ENCODE data around the gene MEGF6. TPM values are rescaled to one million over a fixed set of nuclear protein-coding genes. Genes with fewer than 3 reads are reported as not detected.

The MEGF6 gene
- total RNA-seq, 4 donors from 2014 or later = 4.1 to 27.1 (median 11.4) TPM

DNA sequence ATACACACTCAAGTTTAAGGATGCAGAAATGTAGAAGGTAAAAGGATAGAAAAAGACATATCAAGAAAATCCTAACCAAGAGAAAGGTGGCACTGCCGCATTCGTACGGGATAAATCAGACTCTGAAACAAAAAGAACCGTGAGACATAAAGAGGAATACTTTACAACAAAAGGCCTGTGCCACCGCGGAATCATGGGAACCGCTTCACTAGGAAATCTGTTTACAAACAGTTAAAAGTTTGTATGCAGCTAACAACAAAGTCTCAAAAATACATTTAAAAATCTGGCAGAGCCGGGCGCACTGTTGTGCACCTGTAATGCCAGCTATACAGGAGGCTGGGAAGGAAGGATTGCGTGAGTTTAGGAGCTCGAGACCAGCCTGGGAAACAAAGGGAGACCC, 30.5 kb upstream of the MEGF6 start:
- Histone ChIP-seq H3K4me1 (no peaks in the 10 kb centered on the region), H3K9me3 (no peaks in the 10 kb centered on the region), H3K27me3 (no peaks in the 10 kb centered on the region), H3K4me3 (no peak overlapping the region), H3K27ac (no peak overlapping the region), H3K36me3 (peaks cover 0 to 34% (median 15%) of the 10 kb centered on the region in 4 donors)
- no peak for DNase-seq
- in situ Hi-C loops (cut with MboI; ENCODE audit: low pct_ligation_motif_present in 1 of 4, low pct_unique_long_range_greater_than_20kb in 1 of 4, low sequenced_read_pairs in 3 of 4) = no loop called here
- no peak for TF ChIP-seq POLR2AphosphoS5 (IDR thresholded peaks at IDR 0.05)
- TF ChIP-seq POLR2A (IDR thresholded peaks at IDR 0.05) = no peak
- no peak for TF ChIP-seq EP300 (IDR thresholded peaks at IDR 0.05; ENCODE audit: low read depth)
- TF ChIP-seq, protein P1, sequence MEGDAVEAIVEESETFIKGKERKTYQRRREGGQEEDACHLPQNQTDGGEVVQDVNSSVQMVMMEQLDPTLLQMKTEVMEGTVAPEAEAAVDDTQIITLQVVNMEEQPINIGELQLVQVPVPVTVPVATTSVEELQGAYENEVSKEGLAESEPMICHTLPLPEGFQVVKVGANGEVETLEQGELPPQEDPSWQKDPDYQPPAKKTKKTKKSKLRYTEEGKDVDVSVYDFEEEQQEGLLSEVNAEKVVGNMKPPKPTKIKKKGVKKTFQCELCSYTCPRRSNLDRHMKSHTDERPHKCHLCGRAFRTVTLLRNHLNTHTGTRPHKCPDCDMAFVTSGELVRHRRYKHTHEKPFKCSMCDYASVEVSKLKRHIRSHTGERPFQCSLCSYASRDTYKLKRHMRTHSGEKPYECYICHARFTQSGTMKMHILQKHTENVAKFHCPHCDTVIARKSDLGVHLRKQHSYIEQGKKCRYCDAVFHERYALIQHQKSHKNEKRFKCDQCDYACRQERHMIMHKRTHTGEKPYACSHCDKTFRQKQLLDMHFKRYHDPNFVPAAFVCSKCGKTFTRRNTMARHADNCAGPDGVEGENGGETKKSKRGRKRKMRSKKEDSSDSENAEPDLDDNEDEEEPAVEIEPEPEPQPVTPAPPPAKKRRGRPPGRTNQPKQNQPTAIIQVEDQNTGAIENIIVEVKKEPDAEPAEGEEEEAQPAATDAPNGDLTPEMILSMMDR (IDR thresholded peaks at IDR 0.05) = no peak
- 91 to 96% methylated on average over 11 of the region's 11 CpGs for WGBS, 2 donors (ENCODE audit: low coverage in 1 of 2)
- intact Hi-C loops (cut with DNase I; ENCODE audit: low total_unique reads) = no loop called here

DNA sequence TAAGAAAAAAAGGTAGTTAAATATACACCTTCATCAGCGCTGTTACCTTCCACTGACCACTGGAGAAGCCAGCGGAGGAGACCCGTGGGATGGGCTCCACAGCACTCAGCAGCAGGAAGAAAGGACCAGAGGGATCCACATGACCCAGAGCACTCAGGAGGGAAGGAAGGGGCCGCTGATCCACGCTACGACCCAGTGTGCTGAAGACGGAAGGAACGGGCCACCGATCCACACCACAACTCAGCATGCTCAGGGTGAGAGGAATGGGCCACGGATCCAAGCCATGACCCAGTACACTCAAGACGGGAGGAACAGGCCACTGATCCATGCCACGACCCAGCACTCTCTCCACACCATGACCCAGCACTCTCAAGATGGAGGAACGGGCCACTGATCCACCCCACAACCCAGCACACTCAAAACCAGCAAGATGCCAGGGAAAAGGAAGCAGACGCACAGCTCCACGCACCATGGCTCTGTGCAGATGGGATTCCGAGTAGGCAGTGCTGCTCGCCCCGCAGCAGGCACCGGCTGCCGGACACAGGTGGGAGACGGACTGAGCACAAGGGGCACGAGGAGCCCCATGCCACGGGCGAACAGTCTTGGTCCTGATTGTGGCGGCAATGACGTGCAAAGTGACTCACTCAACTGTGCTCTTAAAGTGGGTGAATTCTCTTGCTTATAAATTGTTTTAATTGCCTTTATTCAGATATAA, 29.9 kb upstream of the MEGF6 start:
- H3K27me3 ChIP-seq = no peaks in the 10 kb centered on the region
- intact Hi-C loops (cut with DNase I; ENCODE audit: low total_unique reads) = no loop called here
- WGBS, 2 donors (ENCODE audit: low coverage in 1 of 2) = 96 to 100% methylated on average over 3 to 26 of the region's 26 CpGs

DNA sequence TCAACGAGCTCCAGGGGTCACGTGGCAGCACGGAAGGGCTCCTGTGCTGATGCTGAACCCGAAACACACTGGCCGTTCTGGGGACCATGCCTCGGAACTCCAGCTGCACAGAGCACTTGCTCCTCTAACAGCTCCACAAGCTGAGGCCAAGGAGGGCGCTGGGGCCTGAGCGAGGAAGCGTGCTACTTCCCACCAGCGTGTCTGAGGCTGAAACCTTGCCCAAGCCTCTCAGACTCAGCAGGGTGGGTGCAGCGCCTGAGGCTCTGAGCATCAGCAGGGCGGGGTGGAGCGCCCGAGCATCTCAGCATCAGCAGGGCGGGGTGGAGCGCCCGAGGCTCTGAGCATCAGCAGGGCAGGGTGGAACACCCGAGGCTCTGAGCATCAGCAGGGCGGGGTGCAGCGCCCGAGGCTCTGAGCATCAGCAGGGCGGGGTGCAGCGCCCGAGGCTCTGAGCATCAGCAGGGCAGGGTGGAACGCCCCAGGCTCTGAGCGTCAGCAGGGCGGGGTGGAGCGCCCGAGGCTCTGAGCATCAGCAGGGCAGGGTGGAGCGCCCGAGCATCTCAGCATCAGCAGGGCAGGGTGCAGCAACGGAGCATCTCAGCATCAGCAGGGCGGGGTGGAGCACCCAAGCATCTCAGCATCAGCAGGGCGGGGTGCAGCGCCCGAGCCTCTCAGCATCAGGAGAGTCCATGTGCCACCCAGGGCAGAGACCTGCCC, 29.0 kb upstream of the MEGF6 start:
- H3K27ac ChIP-seq = no peak overlapping the region
- in situ Hi-C loops (cut with MboI; ENCODE audit: low pct_ligation_motif_present in 1 of 4, low pct_unique_long_range_greater_than_20kb in 1 of 4, low sequenced_read_pairs in 3 of 4) = no loop called here
- no peaks in the 10 kb centered on the region for H3K9me3 ChIP-seq
- no peak for TF ChIP-seq POLR2A (IDR thresholded peaks at IDR 0.05)
- no peak for TF ChIP-seq EP300 (IDR thresholded peaks at IDR 0.05; ENCODE audit: low read depth)
- no peak for TF ChIP-seq POLR2AphosphoS5 (IDR thresholded peaks at IDR 0.05)
- TF ChIP-seq, protein P1 (IDR thresholded peaks at IDR 0.05) = no peak
- DNase-seq = no peak
- intact Hi-C loops (cut with DNase I; ENCODE audit: low total_unique reads) = no loop called here
- 87 to 88% methylated on average over 3 to 31 of the region's 36 CpGs for WGBS, 2 donors (ENCODE audit: low coverage in 1 of 2)
- H3K27me3 ChIP-seq = no peaks in the 10 kb centered on the region
- H3K4me3 ChIP-seq = no peak overlapping the region
- H3K4me1 ChIP-seq = no peaks in the 10 kb centered on the region
- H3K36me3 ChIP-seq = peaks cover 0 to 39% (median 15%) of the 10 kb centered on the region in 4 donors

More for the DNA sequence above, 29.9 kb upstream of the MEGF6 start:
- H3K9me3 ChIP-seq = no peaks in the 10 kb centered on the region
- TF ChIP-seq EP300 (IDR thresholded peaks at IDR 0.05; ENCODE audit: low read depth) (no peak), POLR2AphosphoS5 (IDR thresholded peaks at IDR 0.05) (no peak), POLR2A (IDR thresholded peaks at IDR 0.05) (no peak)
- TF ChIP-seq, protein P1 (IDR thresholded peaks at IDR 0.05) = no peak
- H3K4me3 ChIP-seq = no peak overlapping the region
- in situ Hi-C loops (cut with MboI; ENCODE audit: low pct_ligation_motif_present in 1 of 4, low pct_unique_long_range_greater_than_20kb in 1 of 4, low sequenced_read_pairs in 3 of 4) = no loop called here
- H3K4me1 ChIP-seq = no peaks in the 10 kb centered on the region
- H3K27ac ChIP-seq = no peak overlapping the region
- H3K36me3 ChIP-seq = peaks cover 0 to 34% (median 15%) of the 10 kb centered on the region in 4 donors
- no peak for DNase-seq

GRCh38 chr1:3639397-3639911, 28.1 kb upstream of the MEGF6 start:
- in situ Hi-C loops (cut with MboI; ENCODE audit: low pct_ligation_motif_present in 1 of 4, low pct_unique_long_range_greater_than_20kb in 1 of 4, low sequenced_read_pairs in 3 of 4) (no loop called here), intact Hi-C loops (cut with DNase I; ENCODE audit: low total_unique reads) (no loop called here)
- Histone ChIP-seq H3K4me1 (no peaks in the 10 kb centered on the region), H3K4me3 (no peak overlapping the region), H3K27me3 (no peaks in the 10 kb centered on the region), H3K36me3 (peaks cover 0 to 43% (median 16%) of the 10 kb centered on the region in 4 donors), H3K27ac (no peak overlapping the region), H3K9me3 (no peaks in the 10 kb centered on the region)
- WGBS, 2 donors (ENCODE audit: low coverage in 1 of 2) = 94% methylated on average over 23 of the region's 23 CpGs; no CpG with 5 or more reads in 1 of the 2 donors
- no peak for DNase-seq
- TF ChIP-seq, protein P1 (IDR thresholded peaks at IDR 0.05) = no peak
- TF ChIP-seq EP300 (IDR thresholded peaks at IDR 0.05; ENCODE audit: low read depth) = no peak
- no peak for TF ChIP-seq POLR2AphosphoS5 (IDR thresholded peaks at IDR 0.05)
- no peak for TF ChIP-seq POLR2A (IDR thresholded peaks at IDR 0.05)
